Activated CD4-positive, alpha-beta memory T cell treated with anti-CD3 and anti-CD28 coated beads, Interleukin-2, amount 10 ng/mL, durations not matched to agents 7 days and 5 days (primary cell): ENCODE results near the gene RAPGEF5. TPM values are rescaled to one million over a fixed set of nuclear protein-coding genes. Genes with fewer than 3 reads are reported as not detected.
A peak's percentile ranks its signal among the peaks of the same experiment; 100 is the strongest.

Experiments used
- CTCF ChIA-PET: fragments of 350-600 bp; sonication (Branson Sonifier 250); formaldehyde crosslinking; loops from one replicate; lab custom pipeline; 2021; ENCODE audit warnings: antibody characterized with exemption, inconsistent platforms; lab: Charles Lee
- POLR2A ChIA-PET: fragments of 350-600 bp; sonication (Branson Sonifier 250); formaldehyde crosslinking; loops from one replicate; lab custom pipeline; 2021; ENCODE audit warnings: antibody characterized with exemption; lab: Charles Lee
- DNase-seq: peaks from one replicate; pipeline ENCODE4 v3.0.0-alpha.2; 2020
- H3K27ac Mint-ChIP-seq: one replicate; pipeline ENCODE4 v1.8.0; 2021; ENCODE audit warnings: mild to moderate bottlenecking, mixed read lengths
- H3K27me3 Mint-ChIP-seq: one replicate; pipeline ENCODE4 v1.8.0; 2021; ENCODE audit warnings: mixed read lengths
- H3K36me3 Mint-ChIP-seq: one replicate; pipeline ENCODE4 v1.8.0; 2021; ENCODE audit warnings: low read depth, mixed read lengths
- H3K4me1 Mint-ChIP-seq: one replicate; pipeline ENCODE4 v1.8.0; 2021; ENCODE audit warnings: mixed read lengths
- H3K4me3 Mint-ChIP-seq: one replicate; pipeline ENCODE4 v1.8.0; 2021; ENCODE audit warnings: mild to moderate bottlenecking, mixed read lengths
- H3K9me3 Mint-ChIP-seq: one replicate; pipeline ENCODE4 v1.8.0; 2021; ENCODE audit warnings: mixed read lengths
- total RNA-seq, 2 experiments: library from RNA; stranded (reverse); gene quantifications; one replicate each; pipeline ENCODE4 v1.2.3, GENCODE V29; 2021

Gene RAPGEF5
- total RNA-seq, 2 experiments from 2014 or later = 0.43 to 0.93 TPM

DNA sequence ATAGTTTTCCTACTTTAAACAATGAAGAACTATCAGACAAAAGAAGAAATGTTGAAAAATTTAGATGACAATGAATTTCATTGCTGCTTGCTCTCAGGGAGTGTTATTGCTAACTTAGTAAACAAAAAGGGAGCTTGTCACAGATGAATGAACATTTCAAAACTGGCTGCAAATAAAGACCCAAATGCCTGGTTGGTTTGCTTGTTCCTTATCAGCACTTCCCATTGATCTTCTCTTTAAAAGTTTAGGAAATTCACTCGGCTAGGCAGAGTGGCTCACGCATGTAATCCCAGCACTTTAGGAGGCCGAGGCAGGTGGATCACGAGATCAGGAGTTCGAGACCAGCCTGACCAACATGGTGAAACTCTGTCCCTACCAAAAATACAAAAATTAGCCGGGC is 167.2 kb downstream of the RAPGEF5 start:
- Mint-ChIP-seq H3K27me3 (peaks cover 25% of the 10 kb centered on the region), H3K27ac (no peak overlapping the region), H3K4me3 (no peak overlapping the region), H3K9me3 (no peaks in the 10 kb centered on the region), H3K4me1 (no peaks in the 10 kb centered on the region), H3K36me3 (no peaks in the 10 kb centered on the region)
- ChIA-PET POLR2A (no interaction called here), CTCF (no interaction called here)
- no peak for DNase-seq

DNA sequence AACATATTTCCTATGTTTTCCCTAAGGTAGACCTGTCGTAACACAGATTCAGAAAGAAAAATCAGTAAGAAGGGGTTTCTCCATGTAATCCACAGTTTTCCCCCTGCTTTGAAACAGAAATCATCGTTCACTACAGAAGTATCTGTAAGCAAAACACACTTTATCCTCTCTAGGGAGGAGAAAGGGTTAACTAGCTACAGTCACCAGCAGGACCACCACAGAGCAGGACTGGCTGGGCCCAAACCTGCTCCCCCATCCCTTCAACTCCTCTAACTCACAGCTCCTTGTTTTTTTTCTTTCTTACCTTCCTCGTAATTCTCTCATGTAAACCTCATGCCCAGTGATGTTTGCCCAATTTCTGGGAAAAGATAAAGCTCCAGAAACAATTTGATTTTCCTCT is 167.7 kb downstream of the RAPGEF5 start:
- ChIA-PET POLR2A (no interaction called here), CTCF (interaction anchor here (0.9 kb wide), 1 partner anchor 300 kb away, joined by 3 read pairs; no protein-coding TSS in a partner anchor)
- Mint-ChIP-seq H3K27ac (no peak overlapping the region), H3K36me3 (no peaks in the 10 kb centered on the region), H3K27me3 (peaks cover 26% of the 10 kb centered on the region), H3K9me3 (no peaks in the 10 kb centered on the region), H3K4me3 (no peak overlapping the region), H3K4me1 (peaks cover 2% of the 10 kb centered on the region)
- no peak for DNase-seq

DNA sequence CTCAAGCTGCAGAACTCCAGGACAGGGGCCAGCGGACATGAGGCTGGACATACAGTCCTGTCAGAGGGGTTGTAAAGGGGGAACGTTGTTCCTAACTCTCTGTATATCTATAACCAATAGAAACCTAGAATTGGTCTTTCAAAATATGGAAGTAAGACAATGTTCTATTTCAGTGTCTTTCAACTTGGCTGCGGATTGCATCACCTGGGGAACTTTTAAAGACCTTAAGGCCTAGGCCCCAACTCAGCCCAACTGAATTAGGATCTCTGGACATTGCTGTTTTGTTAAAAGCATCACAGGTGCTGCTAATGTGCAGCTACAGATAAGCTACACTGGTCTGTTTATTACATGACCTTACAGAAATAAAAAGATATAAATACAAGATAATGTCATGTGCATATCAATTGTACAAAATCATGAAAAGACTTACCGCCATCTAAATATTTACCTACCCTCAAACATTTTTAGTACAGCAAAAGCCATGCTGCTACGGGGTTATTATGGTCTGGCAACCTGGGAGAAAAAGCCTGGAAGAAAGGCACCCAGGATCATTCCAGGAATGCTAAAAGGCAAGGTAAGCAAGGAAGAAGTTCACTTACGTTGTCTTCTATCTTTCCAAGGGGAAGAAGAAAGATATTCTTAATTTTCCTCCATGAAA is 169.1 kb downstream of the RAPGEF5 start:
- H3K9me3 Mint-ChIP-seq = no peaks in the 10 kb centered on the region
- no peaks in the 10 kb centered on the region for H3K36me3 Mint-ChIP-seq
- H3K4me3 Mint-ChIP-seq = no peak overlapping the region
- peaks cover 10% of the 10 kb centered on the region for H3K4me1 Mint-ChIP-seq
- ChIA-PET POLR2A (no interaction called here), CTCF (no interaction called here)
- DNase-seq = no peak
- no peak overlapping the region for H3K27ac Mint-ChIP-seq
- peaks cover 22% of the 10 kb centered on the region for H3K27me3 Mint-ChIP-seq

DNA sequence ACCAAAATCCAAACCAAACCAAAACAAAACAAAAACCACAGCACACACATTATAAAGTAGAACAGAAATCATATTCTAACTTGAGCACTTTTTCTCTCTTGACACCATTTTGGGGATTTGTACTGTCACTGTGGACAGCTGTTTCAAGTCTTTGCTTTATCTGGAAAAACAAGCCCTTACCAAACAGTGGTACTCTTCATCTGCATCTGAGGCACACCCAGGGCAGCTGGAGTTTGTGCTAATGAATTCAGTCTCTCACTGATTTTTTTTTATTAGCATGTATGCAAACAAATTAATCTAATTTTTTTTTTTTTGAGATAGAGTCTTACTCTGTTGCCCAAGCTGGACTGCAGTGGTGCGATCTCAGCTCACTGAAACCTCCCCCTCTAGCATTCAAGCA is 171.4 kb downstream of the RAPGEF5 start:
- ChIA-PET CTCF (interaction anchor here (1.0 kb wide), 1 partner anchor 102 kb away, joined by 3 read pairs; no protein-coding TSS in a partner anchor), POLR2A (no interaction called here)
- peaks cover 25% of the 10 kb centered on the region for H3K4me1 Mint-ChIP-seq
- H3K9me3 Mint-ChIP-seq = no peaks in the 10 kb centered on the region
- H3K36me3 Mint-ChIP-seq = no peaks in the 10 kb centered on the region
- peaks cover 22% of the 10 kb centered on the region for H3K27me3 Mint-ChIP-seq
- no peak for DNase-seq
- no peak overlapping the region for H3K27ac Mint-ChIP-seq
- H3K4me3 Mint-ChIP-seq = no peak overlapping the region

DNA sequence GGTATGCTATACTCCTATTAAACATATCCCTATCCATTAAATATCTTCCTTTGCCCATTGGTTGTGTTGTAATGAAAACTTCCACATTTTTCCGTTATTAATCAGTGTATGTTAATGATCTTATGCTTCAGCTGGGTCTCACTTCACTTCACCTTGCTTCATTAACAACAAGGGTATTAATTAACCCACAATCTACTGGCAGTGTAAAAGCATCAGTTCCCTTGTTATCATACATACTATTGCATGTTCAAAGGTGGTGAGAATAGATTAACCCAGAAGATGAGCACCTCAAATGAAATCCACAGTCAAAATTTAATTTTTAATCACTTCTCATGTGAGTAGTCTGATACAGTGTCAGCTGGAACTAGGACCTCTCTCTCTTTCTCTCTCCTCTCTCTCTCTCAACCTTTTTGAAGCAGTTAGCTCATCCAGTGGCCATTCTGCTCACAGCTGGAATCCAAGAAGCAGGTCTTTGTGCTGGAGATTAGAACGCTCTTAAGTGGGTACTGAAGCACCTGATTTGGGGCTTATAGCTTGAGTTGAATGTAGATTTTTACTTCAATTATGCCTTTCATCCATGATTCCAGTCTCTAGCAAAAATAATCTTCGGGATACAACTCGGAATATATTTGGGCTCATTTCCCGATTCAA is 172.3 kb downstream of the RAPGEF5 start:
- H3K4me1 Mint-ChIP-seq = peaks cover 28% of the 10 kb centered on the region
- no peak for DNase-seq
- peaks cover 3% of the 10 kb centered on the region for H3K9me3 Mint-ChIP-seq
- H3K27me3 Mint-ChIP-seq = peaks cover 26% of the 10 kb centered on the region
- no peak overlapping the region for H3K4me3 Mint-ChIP-seq
- ChIA-PET POLR2A (no interaction called here), CTCF (interaction anchor here (1.0 kb wide), 1 partner anchor 101 kb away, joined by 3 read pairs; no protein-coding TSS in a partner anchor)
- H3K36me3 Mint-ChIP-seq = no peaks in the 10 kb centered on the region
- no peak overlapping the region for H3K27ac Mint-ChIP-seq

DNA sequence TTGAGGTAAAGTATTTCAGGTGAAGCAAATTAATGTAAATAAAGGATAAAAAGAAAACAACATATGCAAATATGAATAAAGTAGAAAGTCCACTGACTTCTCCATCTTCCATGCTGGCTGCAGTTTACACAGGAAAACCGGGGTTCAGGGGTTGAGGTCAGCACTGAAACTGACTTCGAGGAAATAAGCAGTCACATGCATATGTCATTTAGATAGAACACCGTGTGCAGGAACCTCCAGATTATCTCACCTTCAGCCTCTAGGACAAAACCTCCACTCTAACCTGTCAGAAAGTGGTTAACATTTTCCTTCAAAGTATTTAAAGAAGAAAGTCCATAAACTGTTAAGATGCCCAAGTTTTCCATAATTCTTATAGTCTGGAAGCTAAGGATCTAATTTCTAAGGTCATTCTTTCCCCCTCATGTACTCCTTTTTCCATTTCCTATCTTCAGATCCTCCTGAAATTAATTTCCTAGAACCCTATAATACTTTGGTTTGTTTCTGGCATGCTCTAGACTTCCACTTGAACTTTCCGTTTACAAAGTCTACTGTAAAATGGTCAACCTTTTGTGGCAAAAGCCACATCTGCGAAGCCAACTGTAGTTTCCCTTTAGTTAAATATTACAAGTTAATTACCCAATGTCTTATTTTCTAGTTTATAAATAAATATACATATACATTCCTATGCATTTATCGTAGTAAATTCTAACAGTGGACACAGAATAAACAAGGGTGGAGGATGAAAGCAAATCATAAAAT is 173.3 kb downstream of the RAPGEF5 start:
- CTCF ChIA-PET = interaction anchor here (0.6 to 0.7 kb wide), 2 partner anchors 9 to 244 kb away, joined by 3 read pairs; no protein-coding TSS in a partner anchor
- H3K27me3 Mint-ChIP-seq = peaks cover 32% of the 10 kb centered on the region
- no peaks in the 10 kb centered on the region for H3K36me3 Mint-ChIP-seq
- no peak for DNase-seq
- POLR2A ChIA-PET = no interaction called here
- peaks cover 5% of the 10 kb centered on the region for H3K9me3 Mint-ChIP-seq
- H3K4me3 Mint-ChIP-seq = no peak overlapping the region
- peaks cover 32% of the 10 kb centered on the region for H3K4me1 Mint-ChIP-seq
- H3K27ac Mint-ChIP-seq = no peak overlapping the region

DNA sequence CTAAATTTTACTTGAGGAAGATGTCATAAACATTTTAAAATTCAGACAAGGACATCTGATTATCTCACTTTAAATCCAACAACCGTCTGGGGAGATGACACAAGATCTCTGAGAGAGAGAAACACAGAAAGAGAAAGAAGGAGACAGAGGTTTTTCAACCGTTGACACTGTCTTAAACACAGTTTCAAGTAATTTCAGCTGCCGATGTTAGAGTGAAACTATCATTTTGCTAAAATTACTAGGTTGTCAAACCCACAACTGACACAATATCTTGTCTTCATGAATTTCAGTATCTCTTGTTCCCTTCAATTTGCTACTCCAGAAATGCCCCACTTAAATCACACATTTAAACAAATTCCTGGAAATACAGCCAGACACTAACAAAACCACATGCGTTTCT is 174.8 kb downstream of the RAPGEF5 start:
- POLR2A ChIA-PET = no interaction called here
- Mint-ChIP-seq H3K4me3 (peak overlapping the region; percentile 18), H3K27ac (peak overlapping the region; percentile 73), H3K27me3 (peaks cover 34% of the 10 kb centered on the region), H3K9me3 (peaks cover 7% of the 10 kb centered on the region), H3K4me1 (peaks cover 32% of the 10 kb centered on the region), H3K36me3 (no peaks in the 10 kb centered on the region)
- DNase-seq = no peak
- CTCF ChIA-PET = interaction anchor here (2.3 kb wide), 1 partner anchor 72 kb away, joined by 6 read pairs; no protein-coding TSS in a partner anchor

DNA sequence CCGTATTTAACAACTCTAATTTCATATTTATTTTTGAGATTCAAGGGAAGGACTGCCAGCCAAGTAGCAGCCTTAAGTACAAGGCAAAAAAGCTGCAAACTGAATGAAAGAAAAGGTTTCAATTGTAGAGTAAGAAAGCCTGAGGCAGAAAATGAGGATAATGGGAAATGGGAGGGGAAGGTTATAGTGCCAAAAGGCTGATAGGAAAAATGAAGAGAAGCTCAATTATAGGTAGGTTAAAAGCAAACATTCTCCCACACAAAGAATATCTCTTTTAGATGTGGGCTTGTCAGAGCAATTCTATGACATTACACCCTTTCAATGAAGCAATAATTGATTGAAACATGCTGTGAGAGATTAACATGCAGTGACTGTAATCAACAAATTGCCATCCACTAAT is 175.3 kb downstream of the RAPGEF5 start:
- DNase-seq = no peak
- Mint-ChIP-seq H3K9me3 (peaks cover 7% of the 10 kb centered on the region), H3K36me3 (no peaks in the 10 kb centered on the region), H3K4me3 (peak overlapping the region; percentile 18), H3K27ac (peak overlapping the region; percentile 73), H3K27me3 (peaks cover 33% of the 10 kb centered on the region), H3K4me1 (peaks cover 32% of the 10 kb centered on the region)
- CTCF ChIA-PET = interaction anchor here (2.3 kb wide), 1 partner anchor 72 kb away, joined by 6 read pairs; no protein-coding TSS in a partner anchor
- POLR2A ChIA-PET = no interaction called here

DNA sequence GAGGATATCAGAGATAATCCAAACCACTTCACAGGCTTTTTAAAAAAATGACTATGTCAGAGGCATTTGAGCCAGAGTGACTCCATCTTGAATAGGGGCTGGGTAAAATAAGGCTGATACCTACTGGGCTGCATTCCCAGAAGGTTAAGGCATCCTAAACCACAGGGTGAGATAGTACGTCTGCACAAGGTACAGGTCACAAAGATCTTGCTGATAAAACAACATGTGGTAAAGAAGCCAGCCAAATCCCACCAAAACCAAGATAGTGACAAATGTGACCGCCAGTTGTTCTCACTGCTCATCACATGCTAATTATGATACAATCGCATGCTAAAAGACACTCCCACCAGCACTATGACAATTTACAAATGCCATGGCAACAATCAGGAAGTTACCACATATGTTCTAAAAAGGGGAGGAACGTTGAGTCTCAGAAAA is 177.5 kb downstream of the RAPGEF5 start:
- H3K27ac Mint-ChIP-seq = no peak overlapping the region
- DNase-seq = no peak
- ChIA-PET CTCF (no interaction called here), POLR2A (no interaction called here)
- H3K4me1 Mint-ChIP-seq = peaks cover 40% of the 10 kb centered on the region
- H3K4me3 Mint-ChIP-seq = no peak overlapping the region
- H3K9me3 Mint-ChIP-seq = peaks cover 7% of the 10 kb centered on the region
- peaks cover 20% of the 10 kb centered on the region for H3K27me3 Mint-ChIP-seq
- H3K36me3 Mint-ChIP-seq = peaks cover 4% of the 10 kb centered on the region

DNA sequence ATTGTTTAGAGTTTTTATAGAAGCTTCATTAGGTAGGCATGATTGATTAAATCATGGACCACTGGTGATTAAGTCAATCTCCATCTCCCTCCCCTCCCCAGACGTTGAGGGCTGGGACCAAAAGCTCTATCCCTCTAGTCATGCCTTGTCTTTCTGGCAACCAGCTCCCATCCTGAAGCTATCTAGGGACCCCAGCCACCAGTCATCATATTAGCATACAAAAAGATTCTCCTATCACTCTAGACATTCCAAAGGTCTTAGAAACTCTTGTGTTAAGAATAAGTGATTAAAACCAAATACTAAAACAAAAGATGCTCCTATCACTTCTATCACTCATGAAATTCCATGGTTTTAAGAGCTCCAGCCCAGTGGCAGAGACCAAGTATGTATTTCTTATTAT is 178.2 kb downstream of the RAPGEF5 start:
- ChIA-PET POLR2A (no interaction called here), CTCF (no interaction called here)
- Mint-ChIP-seq H3K4me1 (peaks cover 43% of the 10 kb centered on the region), H3K9me3 (peaks cover 7% of the 10 kb centered on the region), H3K36me3 (peaks cover 7% of the 10 kb centered on the region), H3K4me3 (no peak overlapping the region), H3K27ac (no peak overlapping the region), H3K27me3 (peaks cover 19% of the 10 kb centered on the region)
- no peak for DNase-seq

DNA sequence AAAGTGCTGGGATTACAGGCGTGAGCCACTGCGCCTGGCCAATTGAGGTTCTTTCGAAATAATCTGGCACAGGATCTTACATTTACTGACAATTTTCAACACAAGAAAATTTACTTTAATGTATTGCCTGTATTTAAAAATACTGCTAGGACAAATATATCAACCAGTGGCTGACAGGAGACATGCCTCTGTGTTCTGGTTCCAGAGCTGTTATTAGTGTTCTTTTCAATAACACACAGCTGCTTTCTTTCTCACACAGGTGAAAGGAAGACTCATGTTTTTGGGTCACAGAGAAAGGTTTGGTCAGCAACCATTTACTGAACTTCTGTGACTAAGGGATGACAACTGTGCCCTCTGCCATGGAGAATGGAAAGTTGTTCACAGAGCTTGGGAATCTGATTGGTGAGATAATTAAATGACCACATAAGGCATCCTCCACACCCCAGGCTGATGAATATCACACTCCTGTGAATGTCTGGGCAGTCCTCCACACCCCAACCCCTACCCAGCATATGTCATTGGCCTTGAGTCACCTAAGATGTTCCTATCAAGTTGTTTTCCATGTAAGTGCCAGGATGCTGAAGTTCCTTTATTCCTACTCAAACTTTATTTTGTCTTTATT is 180.1 kb downstream of the RAPGEF5 start:
- H3K4me3 Mint-ChIP-seq = no peak overlapping the region
- ChIA-PET POLR2A (no interaction called here), CTCF (no interaction called here)
- DNase-seq = no peak
- no peak overlapping the region for H3K27ac Mint-ChIP-seq
- H3K9me3 Mint-ChIP-seq = peaks cover 7% of the 10 kb centered on the region
- peaks cover 7% of the 10 kb centered on the region for H3K36me3 Mint-ChIP-seq
- peaks cover 45% of the 10 kb centered on the region for H3K4me1 Mint-ChIP-seq
- peaks cover 19% of the 10 kb centered on the region for H3K27me3 Mint-ChIP-seq

DNA sequence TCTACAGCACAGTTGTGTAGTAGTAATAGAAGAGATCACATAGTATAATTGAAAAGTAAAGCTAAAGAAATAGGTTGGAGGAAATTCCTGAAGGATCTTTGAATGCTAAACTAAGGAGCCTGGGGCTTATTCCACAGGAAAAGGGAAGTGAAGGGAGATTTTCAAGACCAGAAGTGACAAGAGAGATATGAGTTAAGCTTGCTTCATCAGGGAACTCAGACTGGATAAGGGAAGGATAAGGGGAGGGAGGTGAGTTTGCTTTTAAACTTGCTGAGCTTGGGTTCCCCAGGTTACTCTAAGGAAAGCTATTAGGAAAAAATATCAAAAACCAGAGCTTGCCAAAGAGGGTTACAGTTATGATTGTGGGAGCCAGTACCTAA is 182.4 kb downstream of the RAPGEF5 start:
- Mint-ChIP-seq H3K4me3 (peak overlapping the region; percentile 63), H3K27me3 (peaks cover 9% of the 10 kb centered on the region), H3K9me3 (peaks cover 3% of the 10 kb centered on the region), H3K4me1 (peaks cover 31% of the 10 kb centered on the region), H3K27ac (peak overlapping the region; percentile 91), H3K36me3 (peaks cover 7% of the 10 kb centered on the region)
- CTCF ChIA-PET = interaction anchor here (0.6 to 1.4 kb wide), 3 partner anchors 9 to 65 kb away, joined by 3 to 6 read pairs (median 3); no protein-coding TSS in a partner anchor
- no peak for DNase-seq
- POLR2A ChIA-PET = no interaction called here
